Left ventricle myocardium inferior (tissue), 1 donor: ENCODE data around the gene SLC24A1. TPM values are rescaled to one million over a fixed set of nuclear protein-coding genes. Genes with fewer than 3 reads are reported as not detected.

Experiments used
- DNase-seq: peaks from one replicate; pipeline ENCODE4 v3.0.0-alpha.2; 2020
- H3K27ac ChIP-seq: fragments of 200-600 bp; replicated peaks from 2 replicates; pipeline ENCODE4 v1.8.0; 2021
- H3K27me3 ChIP-seq: fragments of 200-600 bp; 2 replicates; pipeline ENCODE4 v1.8.0; 2021; ENCODE audit warnings: low read depth
- H3K36me3 ChIP-seq: fragments of 200-600 bp; 2 replicates; pipeline ENCODE4 v1.8.0; 2021
- H3K4me1 ChIP-seq: fragments of 200-600 bp; 2 replicates; pipeline ENCODE4 v1.8.0; 2021
- H3K4me3 ChIP-seq: fragments of 200-600 bp; 2 replicates; pipeline ENCODE4 v1.8.0; 2021; ENCODE audit warnings: mild to moderate bottlenecking, moderate library complexity
- H3K9me3 ChIP-seq: fragments of 200-600 bp; replicated peaks from 2 replicates; pipeline ENCODE4 v1.8.0; 2021
- CTCF ChIP-seq: fragments of 200-600 bp; IDR thresholded peaks from 2 replicates; pipeline ENCODE4 v1.8.0; 2021; ENCODE audit warnings: antibody characterized with exemption, mild to moderate bottlenecking, borderline replicate concordance
- intact Hi-C: fragments of 100-400 bp; cut with micrococcal nuclease; formaldehyde crosslinking; loops from one replicate; pipeline ENCODE4 v1.11.0; 2022
- total RNA-seq: library from RNA; stranded (reverse); fragmentation: NEBNext Ultra II Directional; extraction: Animal tissue kit (Norgen Biotek cat#: 25700); gene quantifications from one replicate; pipeline ENCODE4 v1.2.1, GENCODE V29; 2021
- donor health status: DM: no; HTN: yes; CAD: no; lungs with severe emphysema.

Gene SLC24A1
- total RNA-seq, 1 donor from 2014 or later, result 2.3 TPM

- Histone ChIP-seq H3K4me3 (no peak overlapping the region), H3K4me1 (no peaks in the 10 kb centered on the region), H3K27me3 (no peaks in the 10 kb centered on the region), H3K27ac (no peak overlapping the region), H3K9me3 (no peaks in the 10 kb centered on the region), H3K36me3 (no peaks in the 10 kb centered on the region)
- TF ChIP-seq CTCF, result no peak
- no peak for DNase-seq
- intact Hi-C loops, result no loop called here
Observed at GRCh38 chr15:65630760-65631159, 9.0 kb downstream of the SLC24A1 start.

DNA sequence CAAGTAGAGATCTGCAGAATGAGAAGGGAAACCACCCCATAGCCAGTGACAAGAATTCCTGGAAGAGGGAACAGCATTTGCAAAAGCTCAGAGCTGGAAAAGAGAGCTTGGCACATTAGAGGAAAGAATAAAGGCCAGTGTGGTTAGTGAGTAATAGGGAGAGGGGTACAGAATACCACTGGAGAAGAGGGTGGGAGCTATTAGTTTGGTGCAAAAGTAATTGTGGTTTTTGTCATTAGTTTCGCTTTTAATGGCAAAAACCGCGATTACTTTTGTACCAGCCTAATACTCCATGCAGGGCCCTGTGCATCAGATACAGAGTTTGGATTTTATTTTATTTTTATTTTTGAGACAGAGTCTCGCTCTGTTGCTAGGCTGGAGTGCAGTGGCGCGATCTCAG is 9.8 kb downstream of the SLC24A1 start:
- no peak overlapping the region for H3K4me3 ChIP-seq
- H3K9me3 ChIP-seq, result no peaks in the 10 kb centered on the region
- no peak overlapping the region for H3K27ac ChIP-seq
- no peak for DNase-seq
- intact Hi-C loops, result no loop called here
- no peaks in the 10 kb centered on the region for H3K36me3 ChIP-seq
- no peak for TF ChIP-seq CTCF
- H3K4me1 ChIP-seq, result no peaks in the 10 kb centered on the region
- H3K27me3 ChIP-seq, result no peaks in the 10 kb centered on the region

DNA sequence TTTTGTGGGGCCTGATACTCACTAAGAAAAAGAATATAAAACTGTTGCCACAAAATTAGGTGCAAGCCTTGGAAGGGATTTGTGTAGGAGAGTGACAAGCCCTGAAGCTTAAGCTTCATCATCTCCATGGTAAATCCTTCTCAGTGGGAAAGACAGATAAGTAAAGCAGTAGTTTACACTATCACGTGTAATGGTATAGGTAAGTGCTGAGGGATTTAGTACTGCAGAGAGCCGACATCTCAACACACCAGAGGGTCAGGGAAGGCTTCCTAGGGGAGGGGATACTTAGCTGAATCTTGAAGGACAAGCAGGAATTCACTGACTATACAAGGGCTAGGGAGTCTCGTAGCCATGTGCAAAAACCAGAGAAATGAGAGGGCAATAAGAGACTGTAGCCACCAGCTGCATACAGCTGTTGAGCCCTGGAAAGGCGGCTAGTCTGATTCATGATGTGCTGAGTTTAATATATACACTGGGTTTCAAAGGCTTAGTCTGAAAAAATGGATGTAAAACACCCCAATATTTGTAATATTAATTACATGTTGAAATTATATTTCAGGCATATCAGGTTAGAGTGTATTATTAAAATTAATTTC is 11.1 kb downstream of the SLC24A1 start:
- intact Hi-C loops, result no loop called here
- TF ChIP-seq CTCF, result no peak
- Histone ChIP-seq H3K4me3 (no peak overlapping the region), H3K4me1 (no peaks in the 10 kb centered on the region), H3K9me3 (no peaks in the 10 kb centered on the region), H3K27ac (no peak overlapping the region), H3K36me3 (no peaks in the 10 kb centered on the region), H3K27me3 (no peaks in the 10 kb centered on the region)
- no peak for DNase-seq

DNA sequence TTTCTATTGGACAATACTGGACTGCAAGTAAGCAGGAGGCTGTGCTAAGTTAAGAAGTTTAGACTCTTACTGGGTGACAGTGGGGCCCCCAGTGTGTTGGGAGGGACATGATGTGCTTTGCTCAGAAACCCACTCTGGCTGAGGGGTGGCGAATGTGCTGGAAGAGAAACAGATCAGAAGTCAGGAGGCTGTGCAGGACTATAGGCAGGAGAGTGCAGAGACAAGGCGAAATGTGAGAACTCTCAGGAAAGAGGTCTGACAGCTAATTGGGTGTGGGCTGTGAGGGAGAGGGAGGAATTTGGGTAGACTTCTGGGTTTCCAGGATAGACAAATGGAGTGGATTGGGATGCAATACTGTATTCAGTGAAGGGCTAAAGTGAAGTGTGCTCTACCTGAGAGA is 12.0 kb downstream of the SLC24A1 start:
- Histone ChIP-seq H3K4me1 (peaks cover 4% of the 10 kb centered on the region), H3K27me3 (no peaks in the 10 kb centered on the region), H3K4me3 (no peak overlapping the region), H3K27ac (no peak overlapping the region), H3K36me3 (no peaks in the 10 kb centered on the region), H3K9me3 (no peaks in the 10 kb centered on the region)
- intact Hi-C loops, result no loop called here
- no peak for TF ChIP-seq CTCF
- DNase-seq, result no peak

GRCh38 chr15:65634356-65634755 is 12.6 kb downstream of the SLC24A1 start:
- no peak for DNase-seq
- no peak for TF ChIP-seq CTCF
- H3K4me3 ChIP-seq, result no peak overlapping the region
- no peak overlapping the region for H3K27ac ChIP-seq
- intact Hi-C loops, result no loop called here
- no peaks in the 10 kb centered on the region for H3K36me3 ChIP-seq
- no peaks in the 10 kb centered on the region for H3K27me3 ChIP-seq
- H3K4me1 ChIP-seq, result peaks cover 7% of the 10 kb centered on the region
- no peaks in the 10 kb centered on the region for H3K9me3 ChIP-seq

- H3K4me1 ChIP-seq, result peaks cover 24% of the 10 kb centered on the region
- no peak overlapping the region for H3K4me3 ChIP-seq
- TF ChIP-seq CTCF, result no peak
- intact Hi-C loops, result no loop called here
- no peak overlapping the region for H3K27ac ChIP-seq
- no peak for DNase-seq
- no peaks in the 10 kb centered on the region for H3K9me3 ChIP-seq
- no peaks in the 10 kb centered on the region for H3K36me3 ChIP-seq
- no peaks in the 10 kb centered on the region for H3K27me3 ChIP-seq
Observed at GRCh38 chr15:65638109-65638508, 16.4 kb downstream of the SLC24A1 start.
